ENCODE results near the gene DDR2.
A peak's percentile ranks its signal among the peaks of the same experiment; 100 is the strongest.
"Not testable (repeated sequence)": the region's sequence is repeated elsewhere in the genome, so short reads cannot be mapped to it uniquely, and the experiment has no call there.

The DDR2 gene

DNA sequence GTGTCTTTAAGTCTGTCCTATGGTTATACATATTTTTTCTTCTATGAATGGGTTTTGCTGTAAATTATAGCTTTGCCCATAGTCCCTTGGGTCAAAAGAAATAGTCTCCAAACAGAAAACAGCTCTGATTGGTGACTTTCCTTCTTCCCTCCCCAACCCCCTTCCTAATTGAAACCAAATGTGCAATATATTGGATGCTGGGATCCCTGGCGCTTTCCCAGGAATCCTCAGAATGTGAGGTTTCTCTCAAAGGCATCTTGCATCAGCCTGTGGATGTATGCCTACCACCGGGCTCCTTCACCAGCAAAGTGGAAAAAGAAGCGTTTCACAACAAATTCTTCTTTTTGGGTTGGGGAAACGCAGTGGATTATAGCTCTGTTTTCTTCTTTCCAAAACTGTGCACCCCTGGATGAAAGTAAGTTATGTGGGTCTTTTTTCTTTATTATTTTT is at the start of gene DDR2:
DDR2 (plus strand) TSS at position 248 of the 450 bp plus-strand sequence. CDS start 86,600 bp downstream, outside the sequence.
- no peaks in the 10 kb centered on the region for H3K27me3 ChIP-seq (ENCODE audit: control insufficient read depth in 1 of 2, insufficient read depth in 2 of 2, low read length in 2 of 2)
- H3K4me1 ChIP-seq (ENCODE audit: insufficient read depth, low read length) = peaks cover 45% of the 10 kb centered on the region
- H3K9me3 ChIP-seq (ENCODE audit: low read length) = no peaks in the 10 kb centered on the region
- H3K36me3 ChIP-seq (ENCODE audit: insufficient read depth, low read length) = no peaks in the 10 kb centered on the region
- H3K27ac ChIP-seq (ENCODE audit: low read depth, low read length) = peak within 1 kb of the TSS; percentile 82
- peak within 1 kb of the TSS; percentile 62 for H3K9ac ChIP-seq (ENCODE audit: low read length)
- peak within 1 kb of the TSS; percentile 70 to 71 for H3K4me3 ChIP-seq (ENCODE audit: low read depth in 1 of 2, low read length in 2 of 2)

DNA sequence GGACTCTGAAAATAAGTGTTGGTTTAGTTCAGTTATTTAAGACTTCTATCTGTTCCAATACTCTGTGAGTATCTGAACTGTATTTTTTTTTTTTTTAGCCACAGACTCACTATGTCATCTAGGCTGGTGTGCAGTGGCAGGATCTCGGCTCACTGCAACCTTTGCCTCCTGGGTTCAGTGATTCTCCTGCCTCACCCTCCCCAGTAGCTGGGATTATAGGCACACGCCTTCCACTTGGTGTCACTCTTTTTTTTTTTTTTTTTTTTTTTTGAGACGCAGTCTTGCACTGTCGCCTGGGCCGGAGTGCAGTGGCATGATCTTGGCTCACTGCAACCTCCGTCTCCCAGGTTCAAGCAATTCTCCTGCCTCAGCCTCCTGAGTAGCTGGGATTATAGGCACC is 49.4 kb upstream of the DDR2 start:
- not testable (repeated sequence) for H3K9me3 ChIP-seq (ENCODE audit: low read length); H3K9ac ChIP-seq (ENCODE audit: low read length); H3K4me3 ChIP-seq (ENCODE audit: low read depth in 1 of 2, low read length in 2 of 2); H3K4me1 ChIP-seq (ENCODE audit: insufficient read depth, low read length); H3K27me3 ChIP-seq (ENCODE audit: control insufficient read depth in 1 of 2, insufficient read depth in 2 of 2, low read length in 2 of 2); H3K27ac ChIP-seq (ENCODE audit: low read depth, low read length)
- peaks cover 31% of the 10 kb centered on the region for H3K36me3 ChIP-seq (ENCODE audit: insufficient read depth, low read length)

DNA sequence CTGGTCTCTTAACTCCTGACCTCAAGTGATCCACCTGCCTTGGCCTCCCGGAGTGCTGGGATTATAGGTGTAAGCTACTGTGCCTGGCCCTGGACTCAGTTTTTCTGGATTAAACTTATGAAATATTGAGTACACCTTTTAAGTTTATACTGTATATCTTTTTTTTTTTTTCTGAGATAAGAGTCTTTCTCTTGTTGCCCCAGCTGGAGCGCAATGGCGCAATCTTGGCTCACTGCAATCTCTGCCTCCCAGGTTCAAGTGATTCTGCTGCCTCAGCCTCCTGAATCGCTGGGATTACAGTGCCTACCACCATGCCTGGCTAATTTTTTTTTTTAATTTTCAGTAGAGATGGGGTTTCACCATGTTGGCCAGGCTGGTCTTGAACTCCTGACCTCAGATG is 47.2 kb upstream of the DDR2 start:
- not testable (repeated sequence) for H3K9me3 ChIP-seq (ENCODE audit: low read length)

DNA sequence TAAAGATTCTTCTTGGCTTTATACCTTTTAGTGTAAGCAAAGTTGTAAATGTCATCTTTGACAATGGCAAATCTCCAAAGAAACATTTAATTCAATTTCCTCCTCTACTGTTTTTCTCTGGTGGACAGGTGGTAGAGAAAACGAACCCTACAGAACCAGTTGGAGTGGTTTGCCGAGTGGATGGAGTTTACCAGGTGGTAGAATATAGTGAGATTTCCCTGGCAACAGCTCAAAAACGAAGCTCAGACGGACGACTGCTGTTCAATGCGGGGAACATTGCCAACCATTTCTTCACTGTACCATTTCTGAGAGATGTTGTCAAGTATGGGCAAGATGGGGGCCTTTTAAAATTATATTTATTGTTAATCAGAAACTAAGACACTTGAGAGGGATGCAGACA is 44.9 kb upstream of the DDR2 start:
- no peak overlapping the region for H3K27ac ChIP-seq (ENCODE audit: low read depth, low read length)
- H3K9me3 ChIP-seq (ENCODE audit: low read length) = no peaks in the 10 kb centered on the region
- no peaks in the 10 kb centered on the region for H3K27me3 ChIP-seq (ENCODE audit: control insufficient read depth in 1 of 2, insufficient read depth in 2 of 2, low read length in 2 of 2)
- no peak overlapping the region for H3K9ac ChIP-seq (ENCODE audit: low read length)
- no peaks in the 10 kb centered on the region for H3K4me1 ChIP-seq (ENCODE audit: insufficient read depth, low read length)
- H3K4me3 ChIP-seq (ENCODE audit: low read depth in 1 of 2, low read length in 2 of 2) = no peak overlapping the region
- peaks cover 44% of the 10 kb centered on the region for H3K36me3 ChIP-seq (ENCODE audit: insufficient read depth, low read length)

More for the DNA sequence above, 47.2 kb upstream of the DDR2 start:
- H3K27ac ChIP-seq (ENCODE audit: low read depth, low read length); H3K4me1 ChIP-seq (ENCODE audit: insufficient read depth, low read length); H3K27me3 ChIP-seq (ENCODE audit: control insufficient read depth in 1 of 2, insufficient read depth in 2 of 2, low read length in 2 of 2); H3K4me3 ChIP-seq (ENCODE audit: low read depth in 1 of 2, low read length in 2 of 2); H3K9ac ChIP-seq (ENCODE audit: low read length): not testable (repeated sequence)
- peaks cover 39% of the 10 kb centered on the region for H3K36me3 ChIP-seq (ENCODE audit: insufficient read depth, low read length)

DNA sequence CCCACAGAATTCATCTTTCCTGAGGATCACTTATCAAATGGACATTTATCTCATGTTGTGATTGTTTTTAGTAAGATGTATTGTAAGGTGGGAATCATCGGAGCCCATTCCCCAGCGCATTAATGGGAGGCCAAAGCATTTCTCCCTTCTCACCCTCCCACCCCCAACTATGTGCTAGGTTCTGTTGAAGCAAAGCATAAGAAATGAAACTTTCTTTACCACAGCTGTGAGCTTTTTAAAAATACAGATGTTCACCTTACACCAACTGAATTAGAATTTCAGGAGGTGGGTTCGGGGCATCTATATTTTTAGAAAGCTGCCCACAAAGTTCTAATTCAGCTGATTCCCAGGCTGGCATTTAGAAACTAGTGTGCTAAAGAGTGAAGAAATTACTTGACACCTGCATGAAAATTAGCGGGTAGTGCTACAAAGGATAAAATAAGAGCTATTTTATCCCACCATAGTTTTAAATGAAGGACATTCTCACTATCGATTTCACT is 44.5 kb upstream of the DDR2 start:
- Histone ChIP-seq H3K36me3 (ENCODE audit: insufficient read depth, low read length) (peaks cover 48% of the 10 kb centered on the region), H3K27me3 (ENCODE audit: control insufficient read depth in 1 of 2, insufficient read depth in 2 of 2, low read length in 2 of 2) (no peaks in the 10 kb centered on the region), H3K27ac (ENCODE audit: low read depth, low read length) (no peak overlapping the region), H3K9ac (ENCODE audit: low read length) (no peak overlapping the region), H3K9me3 (ENCODE audit: low read length) (no peaks in the 10 kb centered on the region), H3K4me1 (ENCODE audit: insufficient read depth, low read length) (no peaks in the 10 kb centered on the region), H3K4me3 (ENCODE audit: low read depth in 1 of 2, low read length in 2 of 2) (no peak overlapping the region)

DNA sequence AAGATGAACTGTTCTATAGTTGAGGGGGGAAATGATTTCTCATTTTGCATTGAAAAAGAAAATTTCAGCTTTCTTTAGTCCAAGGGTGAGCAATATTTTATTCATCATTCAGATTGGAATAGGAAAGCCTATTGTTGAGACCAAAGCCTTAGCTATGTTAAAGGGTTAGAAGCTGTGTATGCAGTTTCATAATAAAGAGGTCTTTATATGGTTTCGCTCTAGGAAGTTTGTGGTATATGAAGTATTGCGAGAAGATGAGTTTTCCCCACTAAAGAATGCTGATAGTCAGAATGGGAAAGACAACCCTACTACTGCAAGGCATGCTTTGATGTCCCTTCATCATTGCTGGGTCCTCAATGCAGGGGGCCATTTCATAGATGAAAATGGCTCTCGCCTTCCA is 42.2 kb upstream of the DDR2 start:
- Histone ChIP-seq H3K36me3 (ENCODE audit: insufficient read depth, low read length) (peaks cover 52% of the 10 kb centered on the region), H3K27me3 (ENCODE audit: control insufficient read depth in 1 of 2, insufficient read depth in 2 of 2, low read length in 2 of 2) (no peaks in the 10 kb centered on the region), H3K4me1 (ENCODE audit: insufficient read depth, low read length) (no peaks in the 10 kb centered on the region), H3K27ac (ENCODE audit: low read depth, low read length) (no peak overlapping the region), H3K9ac (ENCODE audit: low read length) (no peak overlapping the region), H3K9me3 (ENCODE audit: low read length) (no peaks in the 10 kb centered on the region), H3K4me3 (ENCODE audit: low read depth in 1 of 2, low read length in 2 of 2) (no peak overlapping the region)

DNA sequence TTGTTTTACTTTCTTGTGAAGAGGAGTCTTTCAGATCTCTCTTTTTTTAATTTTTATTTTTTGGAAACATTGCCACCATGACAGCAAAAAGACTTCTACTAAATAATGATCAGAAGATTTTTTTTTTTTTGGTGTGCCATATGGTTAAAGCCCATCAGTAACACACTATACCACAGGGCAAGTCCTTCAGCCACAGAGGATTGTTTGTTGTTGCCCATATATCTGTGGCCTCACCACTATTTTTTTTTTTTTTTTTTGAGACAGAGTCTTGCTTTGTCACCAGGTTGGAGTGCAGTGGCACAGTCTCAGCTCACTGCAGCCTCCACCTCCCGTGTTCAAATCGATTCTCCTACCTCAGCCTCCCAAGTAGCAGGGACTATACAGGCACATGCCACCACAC is 41.6 kb upstream of the DDR2 start:
- Histone ChIP-seq H3K27ac (ENCODE audit: low read depth, low read length) (no peak overlapping the region), H3K27me3 (ENCODE audit: control insufficient read depth in 1 of 2, insufficient read depth in 2 of 2, low read length in 2 of 2) (no peaks in the 10 kb centered on the region), H3K9me3 (ENCODE audit: low read length) (no peaks in the 10 kb centered on the region), H3K36me3 (ENCODE audit: insufficient read depth, low read length) (peaks cover 56% of the 10 kb centered on the region), H3K9ac (ENCODE audit: low read length) (no peak overlapping the region), H3K4me1 (ENCODE audit: insufficient read depth, low read length) (no peaks in the 10 kb centered on the region), H3K4me3 (ENCODE audit: low read depth in 1 of 2, low read length in 2 of 2) (no peak overlapping the region)

DNA sequence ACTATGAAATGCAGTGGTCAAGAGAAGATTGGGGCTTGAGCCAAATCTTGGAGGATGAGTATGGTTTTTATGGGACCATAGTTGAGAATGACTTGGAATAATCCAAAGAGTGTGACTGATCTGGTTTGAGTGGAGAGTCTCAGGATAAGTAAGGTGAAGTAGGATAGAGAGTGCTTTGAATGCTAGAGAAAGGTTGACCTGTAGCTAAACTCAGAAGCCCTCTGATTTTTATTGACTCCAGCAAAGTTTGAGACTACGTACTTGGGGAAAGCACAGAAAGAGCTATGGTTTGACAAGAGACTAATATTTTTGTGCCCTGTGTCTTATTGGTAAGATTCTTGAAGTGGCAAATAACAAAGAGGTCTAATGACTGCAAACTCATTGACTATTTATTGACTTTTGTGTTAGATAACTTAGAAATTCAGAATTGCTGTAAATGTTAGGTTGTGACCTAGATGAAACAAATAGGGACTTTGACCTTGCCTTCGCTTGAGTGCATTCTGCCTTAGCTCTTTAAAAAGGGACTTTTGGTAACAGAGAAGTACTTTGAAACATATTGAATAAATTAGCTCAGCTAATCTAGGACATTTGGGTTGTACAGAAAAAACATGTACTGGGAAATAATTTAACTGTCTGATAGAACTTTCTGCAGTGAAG is 35.6 kb upstream of the DDR2 start:
- H3K9me3 ChIP-seq (ENCODE audit: low read length) = no peaks in the 10 kb centered on the region
- no peaks in the 10 kb centered on the region for H3K27me3 ChIP-seq (ENCODE audit: control insufficient read depth in 1 of 2, insufficient read depth in 2 of 2, low read length in 2 of 2)
- H3K4me1 ChIP-seq (ENCODE audit: insufficient read depth, low read length) = no peaks in the 10 kb centered on the region
- no peak overlapping the region for H3K4me3 ChIP-seq (ENCODE audit: low read depth in 1 of 2, low read length in 2 of 2)
- H3K9ac ChIP-seq (ENCODE audit: low read length) = no peak overlapping the region
- H3K36me3 ChIP-seq (ENCODE audit: insufficient read depth, low read length) = peaks cover 50% of the 10 kb centered on the region
- H3K27ac ChIP-seq (ENCODE audit: low read depth, low read length) = no peak overlapping the region

DNA sequence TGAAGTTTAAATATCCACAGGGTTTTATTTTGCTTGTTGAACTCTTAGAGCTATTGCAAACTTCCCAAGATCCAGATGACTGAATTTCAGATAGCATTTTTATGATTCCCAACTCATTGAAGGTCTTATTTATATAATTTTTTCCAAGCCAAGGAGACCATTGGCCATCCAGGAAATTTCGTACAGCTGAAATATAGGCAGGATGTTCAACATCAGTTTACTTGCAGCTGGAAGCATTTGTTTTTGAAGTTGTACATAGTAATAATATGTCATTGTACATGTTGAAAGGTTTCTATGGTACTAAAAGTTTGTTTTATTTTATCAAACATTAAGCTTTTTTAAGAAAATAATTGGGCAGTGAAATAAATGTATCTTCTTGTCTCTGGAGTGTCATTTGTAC is 32.8 kb upstream of the DDR2 start:
- Histone ChIP-seq H3K9ac (ENCODE audit: low read length) (no peak overlapping the region), H3K4me3 (ENCODE audit: low read depth in 1 of 2, low read length in 2 of 2) (no peak overlapping the region), H3K27ac (ENCODE audit: low read depth, low read length) (no peak overlapping the region), H3K27me3 (ENCODE audit: control insufficient read depth in 1 of 2, insufficient read depth in 2 of 2, low read length in 2 of 2) (no peaks in the 10 kb centered on the region), H3K36me3 (ENCODE audit: insufficient read depth, low read length) (peaks cover 39% of the 10 kb centered on the region), H3K9me3 (ENCODE audit: low read length) (no peaks in the 10 kb centered on the region), H3K4me1 (ENCODE audit: insufficient read depth, low read length) (no peaks in the 10 kb centered on the region)

DNA sequence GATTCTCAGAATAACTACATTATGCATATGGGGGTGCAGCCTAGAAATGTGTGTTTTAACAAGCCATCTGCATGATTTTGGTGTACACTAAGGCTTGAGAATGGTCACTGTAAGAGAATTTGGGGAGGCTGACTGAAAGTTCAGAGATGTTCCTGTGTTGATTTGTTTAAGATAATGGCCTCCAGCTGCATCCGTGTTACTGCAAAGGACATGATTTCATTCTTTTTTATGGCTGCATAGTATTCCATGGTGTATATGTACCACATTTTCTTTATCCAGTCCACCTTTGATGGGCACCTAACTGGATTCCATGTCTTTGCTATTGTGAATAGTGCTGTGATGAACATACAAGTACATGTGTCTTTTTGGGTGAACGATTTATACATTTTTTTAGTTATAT is 29.1 kb upstream of the DDR2 start:
- H3K4me3 ChIP-seq (ENCODE audit: low read depth in 1 of 2, low read length in 2 of 2); H3K27ac ChIP-seq (ENCODE audit: low read depth, low read length); H3K4me1 ChIP-seq (ENCODE audit: insufficient read depth, low read length); H3K9ac ChIP-seq (ENCODE audit: low read length); H3K27me3 ChIP-seq (ENCODE audit: control insufficient read depth in 1 of 2, insufficient read depth in 2 of 2, low read length in 2 of 2); H3K9me3 ChIP-seq (ENCODE audit: low read length): not testable (repeated sequence)
- peaks cover 27% of the 10 kb centered on the region for H3K36me3 ChIP-seq (ENCODE audit: insufficient read depth, low read length)

DNA sequence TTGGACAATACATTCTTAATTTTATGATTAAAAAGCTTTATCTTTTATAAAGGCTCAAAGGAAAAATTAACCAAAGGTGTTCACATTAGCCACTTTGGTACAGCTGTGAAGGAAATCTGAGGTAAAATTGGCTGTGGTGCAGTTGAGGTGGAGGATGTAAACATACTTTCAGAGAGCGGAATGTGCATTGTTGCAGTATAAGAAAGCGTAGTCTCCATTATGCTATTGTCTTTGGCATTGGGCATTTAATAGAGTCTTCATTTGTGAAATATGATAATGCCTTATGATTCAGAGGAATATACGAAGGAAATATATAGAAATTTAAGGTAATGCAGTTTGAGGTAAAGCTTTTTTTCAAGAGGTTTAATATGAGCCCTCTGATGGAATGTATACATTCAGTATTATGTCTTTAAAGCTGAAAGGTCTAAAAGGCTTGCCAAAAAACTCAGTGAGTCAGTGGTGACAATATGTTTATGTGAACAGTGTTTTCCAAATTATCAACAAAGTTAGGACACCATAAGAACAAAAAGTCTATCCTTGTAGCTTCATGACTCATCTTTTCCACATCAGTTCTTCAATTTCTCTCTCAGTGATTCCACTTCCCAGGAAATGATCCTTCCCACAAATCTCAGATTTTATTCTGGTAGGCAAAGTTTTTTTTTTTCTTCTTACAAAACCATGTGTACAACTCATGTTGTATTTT is 26.9 kb upstream of the DDR2 start:
- H3K4me3 ChIP-seq (ENCODE audit: low read depth in 1 of 2, low read length in 2 of 2) = no peak overlapping the region
- peaks cover 4% of the 10 kb centered on the region for H3K4me1 ChIP-seq (ENCODE audit: insufficient read depth, low read length)
- no peak overlapping the region for H3K9ac ChIP-seq (ENCODE audit: low read length)
- H3K27me3 ChIP-seq (ENCODE audit: control insufficient read depth in 1 of 2, insufficient read depth in 2 of 2, low read length in 2 of 2) = no peaks in the 10 kb centered on the region
- H3K9me3 ChIP-seq (ENCODE audit: low read length) = no peaks in the 10 kb centered on the region
- peaks cover 14% of the 10 kb centered on the region for H3K36me3 ChIP-seq (ENCODE audit: insufficient read depth, low read length)
- no peak overlapping the region for H3K27ac ChIP-seq (ENCODE audit: low read depth, low read length)

DNA sequence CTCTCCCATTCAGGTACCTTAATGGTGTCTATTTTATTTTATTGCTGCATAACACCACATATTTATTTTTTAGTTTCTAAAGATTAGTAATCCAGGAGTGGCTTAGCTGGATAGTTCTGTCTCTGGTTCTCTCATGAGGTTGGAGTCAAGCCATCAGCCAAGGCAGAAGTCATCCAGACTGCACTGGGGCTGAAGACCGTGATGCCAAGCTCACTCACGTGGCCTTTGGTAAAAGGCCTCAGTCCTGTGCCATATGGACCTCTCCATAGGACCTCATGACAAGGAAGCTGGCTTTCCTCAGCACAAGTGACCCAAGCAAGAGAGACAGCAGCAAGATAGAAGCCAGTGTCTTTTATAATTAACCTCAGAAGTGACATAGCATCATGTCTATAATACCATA is 23.0 kb upstream of the DDR2 start:
- H3K36me3 ChIP-seq (ENCODE audit: insufficient read depth, low read length) = peaks cover 5% of the 10 kb centered on the region
- no peaks in the 10 kb centered on the region for H3K9me3 ChIP-seq (ENCODE audit: low read length)
- peaks cover 20% of the 10 kb centered on the region for H3K4me1 ChIP-seq (ENCODE audit: insufficient read depth, low read length)
- H3K27me3 ChIP-seq (ENCODE audit: control insufficient read depth in 1 of 2, insufficient read depth in 2 of 2, low read length in 2 of 2) = no peaks in the 10 kb centered on the region
- no peak overlapping the region for H3K9ac ChIP-seq (ENCODE audit: low read length)
- no peak overlapping the region for H3K27ac ChIP-seq (ENCODE audit: low read depth, low read length)
- H3K4me3 ChIP-seq (ENCODE audit: low read depth in 1 of 2, low read length in 2 of 2) = no peak overlapping the region

Data from muscle layer of colon (tissue), 2 donors.